Thyroid gland (tissue), 4 donors: ENCODE data around the gene ODF4. TPM values are rescaled to one million over a fixed set of nuclear protein-coding genes. Genes with fewer than 3 reads are reported as not detected.
"Not testable (repeated sequence)": the region's sequence is repeated elsewhere in the genome, so short reads cannot be mapped to it uniquely, and the experiment has no call there.

Experiments
- DNase-seq, 2 donors: peaks; one replicate each; pipeline ENCODE4 v3.0.0-alpha.2; 2019
- H3K27ac ChIP-seq, 3 donors: fragments of 200-600 bp; sonication (generic); 1 replicate in 2 of 3; 2 replicates in 1 of 3; pipeline ENCODE4 v1.5.1; 2016 to 2019; ENCODE audit warnings: mild to moderate bottlenecking in 1 of 3, moderate library complexity in 1 of 3
- H3K27me3 ChIP-seq: fragments of 200-600 bp; sonication (generic); one replicate; pipeline ENCODE4 v1.5.1; 2019
- H3K36me3 ChIP-seq, 2 donors: fragments of 200-600 bp; sonication (generic); one replicate each; pipeline ENCODE4 v1.5.1; 2016 to 2019
- H3K4me1 ChIP-seq, 2 donors: fragments of 200-600 bp; sonication (generic); one replicate each; pipeline ENCODE4 v1.5.1; 2017 to 2019
- H3K4me3 ChIP-seq, 3 donors: fragments of 200-600 bp; sonication (generic); replicated peaks in 1 of 3; 1 replicate in 2 of 3; 2 replicates in 1 of 3; pipeline ENCODE4 v1.5.1; 2016; ENCODE audit warnings: mild to moderate bottlenecking in 1 of 3
- H3K9me3 ChIP-seq: fragments of 200-600 bp; sonication (generic); one replicate; pipeline ENCODE4 v1.5.1; 2017
- CTCF ChIP-seq, 6 experiments: fragments of 200-600 bp in 3 of 6; fragments of 450-650 bp in 3 of 6; sonication (generic) in 3 of 6; IDR thresholded peaks; one replicate each; pipeline ENCODE4 v1.5.1; 2016 to 2019; ENCODE audit warnings: antibody characterized with exemption in 6 of 6, mild to moderate bottlenecking in 2 of 6, inconsistent platforms in 1 of 6, moderate library complexity in 1 of 6
- POLR2A ChIP-seq, 2 donors: fragments of 450-650 bp; IDR thresholded peaks; one replicate each; pipeline ENCODE4 v1.6.1; 2017; ENCODE audit warnings: antibody characterized with exemption in 2 of 2, mild to moderate bottlenecking in 2 of 2, moderate library complexity in 1 of 2
- WGBS, 2 donors: methylation state at CpG; one replicate each; pipeline ENCODE4 v1.1.5; 2017; 5-methylcytosine and 5-hydroxymethylcytosine counted together
- intact Hi-C: fragments of 100-400 bp; cut with DNase I; formaldehyde crosslinking; loops from one replicate; pipeline ENCODE4 v1.15.1; 2023
- small RNA-seq: library from RNA; depleted of rRNA; stranded (forward); fragments of <200 nt; gene quantifications from one replicate; pipeline ENCODE3, GENCODE V24; 2016
- total RNA-seq, 4 donors: library from RNA; depleted of rRNA; stranded (reverse); fragments of >200 nt; gene quantifications; one replicate each; pipeline ENCODE4 v1.2.3, GENCODE V29; 2016

The ODF4 gene
- total RNA-seq, 4 donors from 2014 or later = not detected

- TF ChIP-seq POLR2A (IDR thresholded peaks at IDR 0.05) = no peak
- no peak for TF ChIP-seq CTCF (IDR thresholded peaks at IDR 0.05)
- no peaks in the 10 kb centered on the region for H3K36me3 ChIP-seq
- H3K27ac ChIP-seq = no peak overlapping the region
- no peaks in the 10 kb centered on the region for H3K4me1 ChIP-seq
- intact Hi-C loops = no loop called here
- DNase-seq = no peak
- 13 to 38% methylated on average over 3 to 9 of the region's 9 CpGs for WGBS, 2 donors
- H3K4me3 ChIP-seq = no peak overlapping the region
- no peaks in the 10 kb centered on the region for H3K9me3 ChIP-seq
- no peaks in the 10 kb centered on the region for H3K27me3 ChIP-seq
These were observed 52.1 kb downstream of the ODF4 start for GRCh38 chr17:8391711-8392110.

- Histone ChIP-seq H3K4me3 (no peak overlapping the region), H3K9me3 (no peaks in the 10 kb centered on the region), H3K27me3 (no peaks in the 10 kb centered on the region), H3K36me3 (no peaks in the 10 kb centered on the region), H3K27ac (no peak overlapping the region), H3K4me1 (no peaks in the 10 kb centered on the region)
- no peak for TF ChIP-seq POLR2A (IDR thresholded peaks at IDR 0.05)
- TF ChIP-seq CTCF (IDR thresholded peaks at IDR 0.05) = no peak
- DNase-seq = no peak
- WGBS, 2 donors = 47 to 68% methylated on average over 3 to 18 of the region's 18 CpGs
- intact Hi-C loops = no loop called here
These were observed 52.6 kb downstream of the ODF4 start for GRCh38 chr17:8392274-8392673.

GRCh38 chr17:8392674-8393469 is 53.2 kb downstream of the ODF4 start:
- H3K27me3 ChIP-seq = no peaks in the 10 kb centered on the region
- no peak overlapping the region for H3K27ac ChIP-seq
- DNase-seq = no peak
- TF ChIP-seq POLR2A (IDR thresholded peaks at IDR 0.05) = no peak
- TF ChIP-seq CTCF (IDR thresholded peaks at IDR 0.05) = no peak
- intact Hi-C loops = no loop called here
- H3K4me1 ChIP-seq = no peaks in the 10 kb centered on the region
- no peaks in the 10 kb centered on the region for H3K36me3 ChIP-seq
- H3K4me3 ChIP-seq = no peak overlapping the region
- no peaks in the 10 kb centered on the region for H3K9me3 ChIP-seq
- WGBS, 2 donors = 91 to 94% methylated on average over 24 to 33 of the region's 46 CpGs

- Histone ChIP-seq H3K4me1 (no peaks in the 10 kb centered on the region), H3K4me3 (no peak overlapping the region), H3K9me3 (no peaks in the 10 kb centered on the region), H3K27me3 (no peaks in the 10 kb centered on the region), H3K27ac (no peak overlapping the region), H3K36me3 (no peaks in the 10 kb centered on the region)
- DNase-seq = no peak
- TF ChIP-seq POLR2A (IDR thresholded peaks at IDR 0.05) (no peak), CTCF (IDR thresholded peaks at IDR 0.05) (no peak)
- intact Hi-C loops = no loop called here
- WGBS, 2 donors = 52 to 62% methylated on average over 8 of the region's 8 CpGs
These were observed 54.0 kb downstream of the ODF4 start for GRCh38 chr17:8393470-8394231.

- H3K9me3 ChIP-seq, H3K4me3 ChIP-seq, H3K36me3 ChIP-seq, H3K27ac ChIP-seq, H3K27me3 ChIP-seq, H3K4me1 ChIP-seq, intact Hi-C loops, DNase-seq: not testable (repeated sequence)
- WGBS, 2 donors = 81 to 86% methylated on average over 9 of the region's 9 CpGs
These were observed 54.9 kb downstream of the ODF4 start for GRCh38 chr17:8394497-8394896.

Small RNA genes within 50 kb of the gene (small RNA-seq; reads per million reads assigned to genes)
- gene RF00265 = not detected

Other genes starting within 250 kb of the ODF4 start
- gene ALOXE3, start 221.3 kb upstream of the ODF4 start, total RNA-seq = not detected
- gene HES7, start 215.7 kb upstream of the ODF4 start, total RNA-seq = 1 to 10 TPM in 1 of 4 donors, not detected in 3; 1.7 TPM
- 100 to 1,000 TPM in 3 of 4 donors, 10 to 100 TPM in 1; 85.2 to 148 (median 137) TPM for gene PER1, start 187.4 kb upstream of the ODF4 start, total RNA-seq
- 10 to 100 TPM; 30.6 to 35.2 (median 33.4) TPM for gene VAMP2, start 176.9 kb upstream of the ODF4 start, total RNA-seq
- 10 to 100 TPM; 19.7 to 34.7 (median 32.2) TPM for gene TMEM107, start 163.5 kb upstream of the ODF4 start, total RNA-seq
- gene BORCS6, start 149.7 kb upstream of the ODF4 start, total RNA-seq = 10 to 100 TPM in 3 of 4 donors, 1 to 10 TPM in 1; 7.7 to 17.0 (median 15.5) TPM
- 1 to 10 TPM in 1 of 4 donors, not detected in 3; 6.0 TPM for gene AURKB, start 129.3 kb upstream of the ODF4 start, total RNA-seq
- gene CTC1, start 91.8 kb upstream of the ODF4 start, total RNA-seq = 10 to 100 TPM; 19.2 to 40.3 (median 21.2) TPM
- gene PFAS, start 90.6 kb upstream of the ODF4 start, total RNA-seq = 10 to 100 TPM; 14.8 to 39.5 (median 18.3) TPM
- 10 to 100 TPM; 18.9 to 30.2 (median 22.4) TPM for gene RANGRF, start 51.2 kb upstream of the ODF4 start, total RNA-seq
- gene SLC25A35, start 44.4 kb upstream of the ODF4 start, total RNA-seq = 10 to 100 TPM in 1 of 4 donors, 1 to 10 TPM in 3; 2.9 to 12.7 (median 5.9) TPM
- 1 to 10 TPM; 4.3 to 9.8 (median 6.8) TPM for gene ARHGEF15, start 29.6 kb upstream of the ODF4 start, total RNA-seq
- gene RPL26, start 43.4 kb downstream of the ODF4 start, total RNA-seq = 1,000 to 10,000 TPM; 2,728 to 5,465 (median 3,162) TPM
- gene RNF222, start 58.0 kb downstream of the ODF4 start, total RNA-seq = not detected
- gene NDEL1, start 96.0 kb downstream of the ODF4 start, total RNA-seq = 10 to 100 TPM; 56.0 to 77.7 (median 59.5) TPM